AG09319 (cell line): ENCODE data around the gene PHOSPHO1.

Source experiments
- DNase-seq: peaks from one replicate; pipeline ENCODE4 v3.0.0-alpha.2; 2010; ENCODE audit warnings: low read depth; ENCODE audit errors: extremely low read depth
- CTCF ChIP-seq: IDR thresholded peaks from 2 replicates; pipeline ENCODE4 v1.5.1; 2011; ENCODE audit warnings: low read depth, mild to moderate bottlenecking, inconsistent platforms, low read length, moderate library complexity

Gene PHOSPHO1

GRCh38 chr17:49241040-49241439 is 10.5 kb upstream of the PHOSPHO1 start:
- DNase-seq: no peak
- no peak for TF ChIP-seq CTCF

DNA sequence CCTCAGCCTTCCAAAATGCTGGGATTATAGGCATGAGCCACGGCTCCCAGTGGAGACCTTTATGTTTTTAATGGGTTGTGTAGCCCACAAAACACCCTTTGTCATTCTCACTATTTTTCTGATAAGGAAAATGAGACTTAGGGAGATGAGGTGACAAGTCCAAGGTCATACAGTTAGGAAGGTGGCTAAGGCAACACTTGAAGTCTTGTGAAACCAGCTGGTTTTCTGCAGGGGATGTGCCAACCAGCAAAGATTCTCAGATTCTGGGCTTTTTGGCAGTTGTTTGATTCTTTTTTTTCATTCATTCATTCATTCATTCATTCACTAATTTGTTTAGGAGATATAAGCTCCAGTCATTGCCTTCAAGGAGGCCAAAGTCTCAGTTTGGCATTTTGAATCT is 10.0 kb upstream of the PHOSPHO1 start:
- no peak for DNase-seq
- no peak for TF ChIP-seq CTCF

DNA sequence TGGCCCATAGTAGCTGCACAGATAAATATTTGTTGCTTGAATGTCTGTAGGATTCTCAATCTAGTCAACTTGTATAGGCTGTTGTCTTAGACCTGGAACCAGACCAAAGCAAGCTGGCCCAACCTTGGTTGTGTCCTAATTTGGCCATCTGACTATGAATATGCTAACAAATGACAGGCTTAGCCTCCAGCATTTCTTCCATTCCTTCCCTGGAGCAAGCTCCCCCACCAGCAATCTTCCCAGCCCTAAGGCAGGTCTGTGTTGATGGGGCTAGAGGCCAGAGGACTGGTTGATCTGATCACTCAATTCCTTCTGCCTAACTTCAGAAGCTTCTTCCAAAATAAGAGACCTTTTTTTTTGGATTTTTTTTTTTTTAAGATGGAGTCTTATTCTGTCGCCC is 9.4 kb upstream of the PHOSPHO1 start:
- no peak for TF ChIP-seq CTCF
- no peak for DNase-seq

GRCh38 chr17:49235896-49236295 is 5.3 kb upstream of the PHOSPHO1 start:
- TF ChIP-seq CTCF: no peak
- no peak for DNase-seq

GRCh38 chr17:49234509-49235080 is 4.0 kb upstream of the PHOSPHO1 start:
- no peak for DNase-seq
- TF ChIP-seq CTCF: no peak

DNA sequence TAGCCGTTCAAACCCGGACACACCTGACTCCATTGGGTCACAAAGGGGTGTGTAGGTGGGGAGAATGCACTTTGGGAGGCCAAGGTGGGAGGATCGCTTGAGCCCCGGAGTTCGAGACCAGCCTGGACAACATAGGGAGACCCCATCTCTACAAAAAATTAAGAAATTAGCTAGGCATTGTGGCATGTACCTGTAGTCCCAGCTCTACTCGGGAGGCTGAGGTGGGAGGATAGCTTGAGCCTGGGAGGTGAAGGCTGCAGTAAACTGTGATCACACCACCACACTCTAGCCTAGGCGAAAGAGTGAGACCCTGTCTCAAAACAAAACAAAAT is 942 bp upstream of the PHOSPHO1 start:
- DNase-seq: no peak
- no peak for TF ChIP-seq CTCF

DNA sequence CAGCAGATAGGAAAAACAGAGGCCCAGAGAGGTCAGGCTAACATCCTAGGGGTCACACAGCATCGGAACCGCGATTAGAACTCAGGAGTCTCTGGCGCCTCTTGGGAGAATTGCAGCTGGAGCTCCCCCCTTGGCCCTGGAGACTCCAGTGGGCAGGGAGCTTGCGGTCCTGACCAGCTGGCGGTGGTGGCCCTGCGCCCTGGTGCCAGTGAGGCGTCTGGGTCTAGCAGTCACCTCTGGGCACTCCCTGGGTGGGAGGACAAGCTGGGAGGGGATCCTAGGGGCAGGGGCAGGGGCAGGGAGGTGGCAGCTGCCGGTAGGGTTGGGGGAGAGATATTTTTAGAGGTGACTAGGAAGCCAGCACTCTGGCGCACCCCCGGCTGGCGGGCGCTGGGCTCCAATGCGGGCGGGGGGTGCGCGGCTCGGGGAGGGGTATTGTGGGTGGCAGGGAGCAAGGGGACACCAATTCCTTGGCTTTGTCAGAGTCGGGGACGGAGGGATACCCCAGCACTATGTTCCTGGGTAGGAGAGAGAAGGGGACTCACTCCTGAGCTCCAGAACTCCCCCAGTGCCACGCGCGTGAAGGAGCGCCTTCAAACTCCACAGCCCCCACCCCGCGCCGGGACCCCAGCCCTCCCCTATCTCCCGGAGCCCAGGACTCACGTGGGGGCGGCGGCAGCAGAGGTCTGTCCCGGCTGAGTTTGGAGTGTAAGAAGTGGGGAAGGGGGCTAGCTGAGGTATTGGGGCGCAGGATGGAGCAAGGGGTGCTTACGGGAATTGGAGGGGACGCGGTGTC is 584 bp downstream of the PHOSPHO1 start:
- DNase-seq: no peak
- TF ChIP-seq CTCF: no peak
